OCI-LY7 (cell line): Measurements from ENCODE around the gene GPC4. TPM values are rescaled to one million over a fixed set of nuclear protein-coding genes. Genes with fewer than 3 reads are reported as not detected.

Source experiments
- BruUV-seq: library from RNA; stranded (reverse); fragments of 400-500 nt; replicated peaks from 2 replicates; lab custom pipeline; 2021; lab: Mats Ljungman, UMichigan
- CTCF ChIA-PET: fragments of 300-600 bp; sonication (Branson Sonifier 250); formaldehyde crosslinking; loops from one replicate; lab custom pipeline; 2022; ENCODE audit warnings: antibody characterized with exemption; ENCODE audit not compliant: unreplicated experiment; lab: Charles Lee
- POLR2A ChIA-PET: fragments of 300-600 bp; sonication (Branson Sonifier 250); formaldehyde crosslinking; loops from one replicate; lab custom pipeline; 2022; ENCODE audit warnings: antibody characterized with exemption; lab: Charles Lee
- DNase-seq: peaks from one replicate; pipeline ENCODE4 v3.0.0-alpha.2; 2015; ENCODE audit warnings: low spot score
- H2AFZ ChIP-seq: fragments of 200-600 bp; sonication (generic), shearing (Covaris generic); 2 replicates; pipeline ENCODE4 v1.6.1; 2014; ENCODE audit warnings: mild to moderate bottlenecking, antibody characterized with exemption, low read length, moderate library complexity
- H3K27ac ChIP-seq: fragments of 200-600 bp; sonication (generic); 2 replicates; pipeline ENCODE4 v1.5.1; 2014; ENCODE audit warnings: mixed run types, low read depth, mild to moderate bottlenecking, moderate library complexity, low read length, inconsistent platforms; ENCODE audit not compliant: poor library complexity, severe bottlenecking
- H3K36me3 ChIP-seq: fragments of 200-600 bp; sonication (generic); 2 replicates; pipeline ENCODE4 v1.6.1; 2014; ENCODE audit warnings: mild to moderate bottlenecking, antibody characterized with exemption, low read length, moderate library complexity, mixed read lengths; ENCODE audit not compliant: insufficient read depth
- H3K4me1 ChIP-seq: fragments of 200-600 bp; sonication (generic); 2 replicates; pipeline ENCODE4 v1.5.1; 2014; ENCODE audit warnings: mild to moderate bottlenecking, low read length; ENCODE audit not compliant: insufficient read depth, poor library complexity, severe bottlenecking
- H3K4me2 ChIP-seq: fragments of 200-600 bp; sonication (generic); 2 replicates; pipeline ENCODE4 v1.6.1; 2014; ENCODE audit warnings: mild to moderate bottlenecking, low read length
- H3K4me3 ChIP-seq: fragments of 200-600 bp; sonication (generic); 2 replicates; pipeline ENCODE4 v1.5.1; 2014; ENCODE audit warnings: mild to moderate bottlenecking, low read depth, low read length; ENCODE audit not compliant: poor library complexity, severe bottlenecking
- H3K79me2 ChIP-seq: fragments of 200-600 bp; sonication (generic); 2 replicates; pipeline ENCODE4 v1.6.1; 2016; ENCODE audit warnings: low read depth, mild to moderate bottlenecking, low read length, moderate library complexity, mixed read lengths; ENCODE audit not compliant: insufficient read depth
- H3K9me2 ChIP-seq: fragments of 200-600 bp; sonication (generic); 2 replicates; pipeline ENCODE4 v1.6.1; 2016; ENCODE audit warnings: mild to moderate bottlenecking, low read length, mixed read lengths; ENCODE audit not compliant: insufficient read depth
- H3K9me3 ChIP-seq: fragments of 200-600 bp; sonication (generic); 2 replicates; pipeline ENCODE4 v1.6.1; 2014; ENCODE audit warnings: mild to moderate bottlenecking, mixed run types, low read length, mixed read lengths
- H4K20me1 ChIP-seq: fragments of 200-600 bp; sonication (generic); 2 replicates; pipeline ENCODE4 v1.6.1; 2014; ENCODE audit warnings: mild to moderate bottlenecking, antibody characterized with exemption, low read length, moderate library complexity, mixed read lengths; ENCODE audit not compliant: insufficient read depth
- CTCF ChIP-seq: fragments of 200-600 bp; sonication (generic); conservative IDR thresholded peaks from 2 replicates; pipeline ENCODE4 v1.5.1; 2014; ENCODE audit warnings: mild to moderate bottlenecking, antibody characterized with exemption, low read length, moderate library complexity, mixed read lengths
- EZH2phosphoT487 ChIP-seq: fragments of 200-600 bp; sonication (generic); IDR thresholded peaks from 2 replicates; pipeline ENCODE4 v1.6.1; 2018; ENCODE audit warnings: low read depth, borderline replicate concordance, mild to moderate bottlenecking, mixed run types, antibody characterized with exemption, low read length, moderate library complexity, mixed read lengths
- intact Hi-C: fragments of 100-400 bp; cut with micrococcal nuclease; formaldehyde crosslinking; loops from one replicate; pipeline ENCODE4 v1.10.0; 2022; ENCODE audit not compliant: unreplicated experiment
- total RNA-seq, 2 experiments: library from RNA; depleted of rRNA in 1 of 2; stranded (reverse); fragments of >200 nt in 1 of 2; shearing (Covaris generic) in 1 of 2; gene quantifications; 2 replicates each; pipeline ENCODE4 v1.2.3, GENCODE V29; 2014 to 2022

Gene GPC4
- total RNA-seq, 2 experiments from 2014 or later, result not detected

- Histone ChIP-seq H3K4me3 (no peak overlapping the region), H2AFZ (no peak overlapping the region), H3K27ac (no peak overlapping the region), H3K79me2 (no peaks in the 10 kb centered on the region), H3K4me2 (no peak overlapping the region), H3K9me3 (no peaks in the 10 kb centered on the region), H3K36me3 (no peaks in the 10 kb centered on the region), H3K4me1 (no peaks in the 10 kb centered on the region), H4K20me1 (no peaks in the 10 kb centered on the region), H3K9me2 (no peaks in the 10 kb centered on the region)
- no TSS peak for BruUV-seq
- intact Hi-C loops, result no loop called here
- no peak for DNase-seq
- ChIA-PET CTCF (no interaction called here), POLR2A (no interaction called here)
- TF ChIP-seq EZH2phosphoT487, result no peak
- no peak for TF ChIP-seq CTCF
Measured at GRCh38 chrX:133353233-133353632, 62.1 kb downstream of the GPC4 start.

GRCh38 chrX:133350751-133351150, 64.5 kb downstream of the GPC4 start:
- POLR2A ChIA-PET, result no interaction called here
- no peaks in the 10 kb centered on the region for H3K36me3 ChIP-seq
- H3K27ac ChIP-seq, result no peak overlapping the region
- no peak overlapping the region for H3K4me2 ChIP-seq
- DNase-seq, result no peak
- H3K79me2 ChIP-seq, result no peaks in the 10 kb centered on the region
- no peaks in the 10 kb centered on the region for H3K9me3 ChIP-seq
- intact Hi-C loops, result no loop called here
- no peaks in the 10 kb centered on the region for H3K4me1 ChIP-seq
- H2AFZ ChIP-seq, result no peak overlapping the region
- H4K20me1 ChIP-seq, result no peaks in the 10 kb centered on the region
- H3K4me3 ChIP-seq, result no peak overlapping the region
- CTCF ChIA-PET, result no interaction called here
- no peak for TF ChIP-seq EZH2phosphoT487
- no peak for TF ChIP-seq CTCF
- no TSS peak for BruUV-seq
- H3K9me2 ChIP-seq, result no peaks in the 10 kb centered on the region

- TF ChIP-seq EZH2phosphoT487, result no peak
- no peak for TF ChIP-seq CTCF
- Histone ChIP-seq H3K4me2 (no peak overlapping the region), H3K4me1 (peaks cover 11% of the 10 kb centered on the region), H3K27ac (no peak overlapping the region), H3K9me2 (no peaks in the 10 kb centered on the region), H2AFZ (no peak overlapping the region), H3K9me3 (no peaks in the 10 kb centered on the region), H3K4me3 (no peak overlapping the region), H3K79me2 (no peaks in the 10 kb centered on the region), H4K20me1 (no peaks in the 10 kb centered on the region), H3K36me3 (no peaks in the 10 kb centered on the region)
- ChIA-PET POLR2A (no interaction called here), CTCF (no interaction called here)
- no TSS peak for BruUV-seq
- intact Hi-C loops, result no loop called here
- DNase-seq, result no peak
Measured at GRCh38 chrX:133346026-133346425, 69.3 kb downstream of the GPC4 start.
